BLaER1 (cell line): ENCODE measurements around the gene NVL.

Experiments
- H3K27ac ChIP-seq: shearing (Covaris generic); formaldehyde crosslinking; 2 replicates; pipeline ENCODE4 v1.8.1; 2022
- H3K27me3 ChIP-seq: shearing (Covaris generic); formaldehyde crosslinking; 2 replicates; pipeline ENCODE4 v1.8.1; 2022
- H3K36me3 ChIP-seq: shearing (Covaris generic); formaldehyde crosslinking; 2 replicates; pipeline ENCODE4 v1.8.1; 2022
- H3K4me1 ChIP-seq: shearing (Covaris generic); formaldehyde crosslinking; 2 replicates; pipeline ENCODE4 v1.8.1; 2022
- H3K4me2 ChIP-seq: shearing (Covaris generic); formaldehyde crosslinking; 2 replicates; pipeline ENCODE4 v1.8.1; 2022
- H3K4me3 ChIP-seq: shearing (Covaris generic); formaldehyde crosslinking; 2 replicates; pipeline ENCODE4 v1.8.1; 2022
- H3K9ac ChIP-seq: shearing (Covaris generic); formaldehyde crosslinking; 2 replicates; pipeline ENCODE4 v1.8.1; 2022
- H3K9me3 ChIP-seq: shearing (Covaris generic); formaldehyde crosslinking; 2 replicates; pipeline ENCODE4 v1.8.1; 2022
- H4K20me1 ChIP-seq: shearing (Covaris generic); formaldehyde crosslinking; 2 replicates; pipeline ENCODE4 v1.8.1; 2022
- Cebpa-rat ChIP-seq: shearing (Covaris generic); IDR thresholded peaks from 2 replicates; pipeline ENCODE4 v1.8.1; 2022

The NVL gene

GRCh38 chr1:224266915-224267856, 62.8 kb downstream of the NVL start:
- peak overlapping the region; percentile 41 for H3K4me2 ChIP-seq
- H3K36me3 ChIP-seq, result peaks cover 44% of the 10 kb centered on the region
- H3K9me3 ChIP-seq, result no peaks in the 10 kb centered on the region
- H3K27me3 ChIP-seq, result no peaks in the 10 kb centered on the region
- peak overlapping the region; percentile 43; the same call in 1 of the 2 replicates for H3K27ac ChIP-seq
- no peaks in the 10 kb centered on the region for H4K20me1 ChIP-seq
- H3K4me1 ChIP-seq, result peaks cover 47% of the 10 kb centered on the region
- no peak overlapping the region for H3K4me3 ChIP-seq
- 0 out of 2 replicates have a peak overlapping the region, but pooled peaks have one; percentile 10 for H3K9ac ChIP-seq
- TF ChIP-seq Cebpa-rat, result no peak

GRCh38 chr1:224266105-224266914, 63.7 kb downstream of the NVL start:
- Histone ChIP-seq H3K27me3 (no peaks in the 10 kb centered on the region), H3K4me1 (peaks cover 56% of the 10 kb centered on the region), H3K4me3 (no peak overlapping the region), H3K9me3 (no peaks in the 10 kb centered on the region), H3K9ac (peak overlapping the region; percentile 2; the same call in 1 of the 2 replicates), H3K4me2 (peak overlapping the region; percentile 41), H4K20me1 (no peaks in the 10 kb centered on the region), H3K36me3 (peaks cover 36% of the 10 kb centered on the region), H3K27ac (peak overlapping the region; percentile 43; the same call in 1 of the 2 replicates)
- TF ChIP-seq Cebpa-rat, result no peak

GRCh38 chr1:224264321-224264720, 65.7 kb downstream of the NVL start:
- Histone ChIP-seq H3K9me3 (no peaks in the 10 kb centered on the region), H3K27me3 (no peaks in the 10 kb centered on the region), H3K4me3 (no peak overlapping the region), H4K20me1 (no peaks in the 10 kb centered on the region), H3K36me3 (peaks cover 29% of the 10 kb centered on the region), H3K9ac (no peak overlapping the region), H3K4me2 (no peak overlapping the region), H3K27ac (no peak overlapping the region), H3K4me1 (peaks cover 59% of the 10 kb centered on the region)
- TF ChIP-seq Cebpa-rat, result no peak

GRCh38 chr1:224262373-224263054, 67.5 kb downstream of the NVL start:
- H3K4me3 ChIP-seq, result no peak overlapping the region
- peaks cover 51% of the 10 kb centered on the region for H3K4me1 ChIP-seq
- TF ChIP-seq Cebpa-rat, result no peak
- peak overlapping the region; percentile 53 for H3K4me2 ChIP-seq
- H3K27ac ChIP-seq, result peak overlapping the region; percentile 33; the same call in 1 of the 2 replicates
- no peak overlapping the region; the same call in 1 of the 2 replicates for H3K9ac ChIP-seq
- H3K36me3 ChIP-seq, result peaks cover 27% of the 10 kb centered on the region
- no peaks in the 10 kb centered on the region for H4K20me1 ChIP-seq
- no peaks in the 10 kb centered on the region for H3K9me3 ChIP-seq
- H3K27me3 ChIP-seq, result no peaks in the 10 kb centered on the region

- Histone ChIP-seq H3K27ac (no peak overlapping the region), H3K9me3 (no peaks in the 10 kb centered on the region), H3K4me2 (no peak overlapping the region), H3K4me3 (no peak overlapping the region), H3K36me3 (peaks cover 34% of the 10 kb centered on the region), H3K9ac (no peak overlapping the region), H4K20me1 (no peaks in the 10 kb centered on the region), H3K27me3 (no peaks in the 10 kb centered on the region), H3K4me1 (peaks cover 26% of the 10 kb centered on the region)
- TF ChIP-seq Cebpa-rat, result no peak
These were observed 70.0 kb downstream of the NVL start for GRCh38 chr1:224259986-224260385.

GRCh38 chr1:224258351-224258750, 71.6 kb downstream of the NVL start:
- H4K20me1 ChIP-seq, result no peaks in the 10 kb centered on the region
- H3K27ac ChIP-seq, result no peak overlapping the region
- no peaks in the 10 kb centered on the region for H3K27me3 ChIP-seq
- TF ChIP-seq Cebpa-rat, result no peak
- no peaks in the 10 kb centered on the region for H3K9me3 ChIP-seq
- no peak overlapping the region for H3K4me2 ChIP-seq
- H3K36me3 ChIP-seq, result peaks cover 24% of the 10 kb centered on the region
- no peak overlapping the region for H3K9ac ChIP-seq
- no peak overlapping the region for H3K4me3 ChIP-seq
- peaks cover 22% of the 10 kb centered on the region for H3K4me1 ChIP-seq

GRCh38 chr1:224256640-224257039, 73.3 kb downstream of the NVL start:
- no peak for TF ChIP-seq Cebpa-rat
- H3K4me3 ChIP-seq, result no peak overlapping the region
- H3K9ac ChIP-seq, result no peak overlapping the region
- H3K4me1 ChIP-seq, result peaks cover 7% of the 10 kb centered on the region
- no peaks in the 10 kb centered on the region for H4K20me1 ChIP-seq
- no peaks in the 10 kb centered on the region for H3K9me3 ChIP-seq
- H3K27me3 ChIP-seq, result no peaks in the 10 kb centered on the region
- H3K36me3 ChIP-seq, result peaks cover 24% of the 10 kb centered on the region
- H3K27ac ChIP-seq, result no peak overlapping the region
- no peak overlapping the region for H3K4me2 ChIP-seq

GRCh38 chr1:224253721-224254120, 76.3 kb downstream of the NVL start:
- Histone ChIP-seq H3K36me3 (peaks cover 25% of the 10 kb centered on the region), H3K4me2 (no peak overlapping the region)
- TF ChIP-seq Cebpa-rat, result no peak

GRCh38 chr1:224252479-224252878, 77.5 kb downstream of the NVL start:
- no peaks in the 10 kb centered on the region for H3K9me3 ChIP-seq
- H3K4me2 ChIP-seq, result no peak overlapping the region
- H3K4me3 ChIP-seq, result no peak overlapping the region
- H4K20me1 ChIP-seq, result no peaks in the 10 kb centered on the region
- H3K9ac ChIP-seq, result no peak overlapping the region
- H3K4me1 ChIP-seq, result peaks cover 6% of the 10 kb centered on the region
- H3K27me3 ChIP-seq, result no peaks in the 10 kb centered on the region
- peaks cover 34% of the 10 kb centered on the region for H3K36me3 ChIP-seq
- H3K27ac ChIP-seq, result no peak overlapping the region
- no peak for TF ChIP-seq Cebpa-rat

More at GRCh38 chr1:224253721-224254120, 76.3 kb downstream of the NVL start:
- H3K4me3 ChIP-seq, result no peak overlapping the region
- H3K27me3 ChIP-seq, result no peaks in the 10 kb centered on the region
- no peak overlapping the region for H3K9ac ChIP-seq
- H3K27ac ChIP-seq, result no peak overlapping the region
- H4K20me1 ChIP-seq, result no peaks in the 10 kb centered on the region
- H3K4me1 ChIP-seq, result no peaks in the 10 kb centered on the region
- H3K9me3 ChIP-seq, result no peaks in the 10 kb centered on the region
